Measurements from ENCODE around the gene CCRL2. TPM values are rescaled to one million over a fixed set of nuclear protein-coding genes. Genes with fewer than 3 reads are reported as not detected.
"Not testable (repeated sequence)": the region's sequence is repeated elsewhere in the genome, so short reads cannot be mapped to it uniquely, and the experiment has no call there.

Gene CCRL2
- total and polyA plus RNA-seq, 4 donors: 0.93 to 3.9 (median 1.8) TPM

DNA sequence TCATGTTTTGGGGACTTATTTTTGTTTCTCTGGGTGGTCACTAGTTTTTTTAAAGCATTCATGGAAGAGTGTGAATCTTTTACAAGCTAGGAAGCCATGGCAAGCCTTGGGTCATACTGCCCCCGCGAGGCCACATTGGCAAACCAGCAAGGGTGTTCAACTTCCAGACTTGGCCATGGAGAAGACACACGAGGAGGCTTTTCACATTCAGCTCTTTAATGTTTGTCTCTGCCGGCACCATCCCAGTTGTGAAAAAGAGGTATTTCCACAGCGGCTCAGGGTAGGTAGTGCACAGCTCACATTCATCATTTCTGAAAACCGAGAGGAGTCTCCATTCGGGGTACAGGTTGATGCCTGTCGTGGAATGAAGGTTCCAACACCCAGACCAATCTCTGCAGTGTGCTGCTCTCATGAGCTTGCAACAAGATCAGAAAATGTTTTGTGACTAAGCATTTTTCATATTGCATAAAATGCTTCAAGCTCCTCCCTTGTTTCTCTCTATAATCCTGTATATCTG, 28.6 kb upstream of the CCRL2 start:
- WGBS (ENCODE audit: insufficient coverage): 26% methylated on average over 6 of the region's 8 CpGs
- H3K9me3 ChIP-seq (ENCODE audit: control insufficient read depth, insufficient read depth, low read length): no peaks in the 10 kb centered on the region
- peak in 5 of 6 donors; percentile 43 to 90 (median 65) for DNase-seq (ENCODE audit: low read depth in 4 of 6, low spot score in 6 of 6)

DNA sequence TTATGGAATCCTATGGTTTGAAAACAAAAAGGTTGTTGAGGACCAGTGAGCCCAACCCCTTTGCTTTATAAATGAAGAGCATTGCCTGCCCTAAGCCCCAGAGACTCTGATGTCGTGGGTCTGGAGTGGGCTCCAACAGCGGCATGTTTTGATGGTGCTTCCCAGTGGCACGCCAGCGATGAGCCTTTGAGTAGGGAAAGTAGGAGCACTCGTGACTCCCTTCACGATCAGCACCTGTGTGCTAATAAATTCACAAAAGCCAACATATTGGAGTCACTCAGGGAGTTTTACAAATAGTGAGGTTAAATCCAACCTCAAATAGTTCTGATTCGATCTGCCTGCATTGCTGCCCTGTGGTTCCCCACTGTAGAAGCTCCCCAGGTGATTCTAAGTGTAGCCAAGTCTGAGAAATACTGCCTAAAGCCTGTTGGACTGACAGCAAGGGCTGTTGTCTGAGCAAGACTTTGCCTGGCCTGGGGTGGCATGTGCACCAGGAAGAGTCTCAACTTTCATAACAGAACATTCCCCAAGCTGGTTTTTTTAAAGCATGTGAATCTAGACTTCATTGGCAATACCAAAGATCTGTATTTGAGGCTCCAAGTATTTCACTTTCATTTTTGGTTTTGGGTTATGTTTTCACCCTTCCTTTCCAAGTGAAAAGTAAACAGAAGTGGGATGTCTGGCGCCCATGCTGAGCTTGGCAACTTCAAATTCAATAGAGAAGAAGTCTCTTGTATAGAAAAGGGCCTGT, 26.4 kb upstream of the CCRL2 start:
- H3K9me3 ChIP-seq (ENCODE audit: control insufficient read depth, insufficient read depth, low read length): no peaks in the 10 kb centered on the region
- DNase-seq (ENCODE audit: low read depth in 4 of 6, low spot score in 6 of 6): peak in 1 of 6 donors; percentile 90
- peaks cover 3% of the 10 kb centered on the region for H3K4me1 ChIP-seq (ENCODE audit: control insufficient read depth, insufficient read depth, low read length)
- H3K27ac ChIP-seq (ENCODE audit: low read depth, low read length): no peak overlapping the region
- H3K27me3 ChIP-seq (ENCODE audit: control insufficient read depth, insufficient read depth, low read length): no peaks in the 10 kb centered on the region
- no peaks in the 10 kb centered on the region for H3K36me3 ChIP-seq (ENCODE audit: control insufficient read depth, insufficient read depth, low read length)
- WGBS (ENCODE audit: insufficient coverage): 17% methylated on average over 1 of the region's 8 CpGs
- no peak overlapping the region for H3K4me3 ChIP-seq (ENCODE audit: low read depth, low read length)

More for the DNA sequence above, 28.6 kb upstream of the CCRL2 start:
- Histone ChIP-seq H3K4me1 (ENCODE audit: control insufficient read depth, insufficient read depth, low read length) (peaks cover 3% of the 10 kb centered on the region), H3K27me3 (ENCODE audit: control insufficient read depth, insufficient read depth, low read length) (no peaks in the 10 kb centered on the region), H3K27ac (ENCODE audit: low read depth, low read length) (no peak overlapping the region), H3K4me3 (ENCODE audit: low read depth, low read length) (no peak overlapping the region), H3K36me3 (ENCODE audit: control insufficient read depth, insufficient read depth, low read length) (no peaks in the 10 kb centered on the region)

GRCh38 chr3:46381625-46382024, 25.4 kb upstream of the CCRL2 start:
- no peak overlapping the region for H3K4me3 ChIP-seq (ENCODE audit: low read depth, low read length)
- WGBS (ENCODE audit: insufficient coverage): 77% methylated on average over 2 of the region's 3 CpGs
- no peaks in the 10 kb centered on the region for H3K36me3 ChIP-seq (ENCODE audit: control insufficient read depth, insufficient read depth, low read length)
- H3K27me3 ChIP-seq (ENCODE audit: control insufficient read depth, insufficient read depth, low read length): no peaks in the 10 kb centered on the region
- peaks cover 3% of the 10 kb centered on the region for H3K4me1 ChIP-seq (ENCODE audit: control insufficient read depth, insufficient read depth, low read length)
- H3K9me3 ChIP-seq (ENCODE audit: control insufficient read depth, insufficient read depth, low read length): no peaks in the 10 kb centered on the region
- no peak overlapping the region for H3K27ac ChIP-seq (ENCODE audit: low read depth, low read length)
- DNase-seq (ENCODE audit: low read depth in 4 of 6, low spot score in 6 of 6): no peak

DNA sequence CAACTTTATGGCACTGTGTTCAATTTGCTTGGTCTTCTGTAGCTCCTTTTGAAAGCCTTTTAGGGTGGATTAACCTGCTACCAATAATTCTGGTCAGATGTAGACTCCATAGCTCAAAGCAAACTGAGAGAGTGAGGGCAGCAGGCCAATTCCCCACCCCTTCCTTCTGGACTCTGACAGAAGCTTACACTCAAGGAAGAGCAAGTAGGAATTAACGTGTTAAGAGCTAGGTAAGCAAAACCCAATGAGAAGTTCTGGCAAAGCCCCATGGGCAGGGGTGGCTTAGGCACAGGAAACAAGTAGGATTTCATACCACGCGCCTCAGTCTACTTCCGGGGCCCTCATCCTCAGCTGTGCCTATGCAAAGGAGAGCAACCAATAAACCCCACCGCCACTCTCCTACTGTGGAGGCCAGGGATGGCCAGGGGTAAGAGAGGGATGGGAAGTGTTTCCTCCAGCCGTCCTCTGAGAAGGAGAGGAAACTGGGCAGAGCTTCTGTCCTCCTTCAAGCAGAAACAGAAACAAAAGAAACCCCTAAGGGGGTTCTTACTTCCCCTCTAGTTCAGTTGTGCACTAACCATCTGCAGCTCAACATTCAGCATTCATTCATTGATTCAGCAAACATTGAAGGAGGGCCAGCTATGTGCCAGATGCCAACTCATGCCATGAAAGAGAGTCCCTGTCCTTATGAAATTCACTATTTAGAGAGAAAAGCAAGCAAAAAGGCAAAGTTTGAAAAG, 23.7 kb upstream of the CCRL2 start:
- peak in 1 of 6 donors; percentile 41 for DNase-seq (ENCODE audit: low read depth in 4 of 6, low spot score in 6 of 6)
- 67% methylated on average over 1 of the region's 6 CpGs for WGBS (ENCODE audit: insufficient coverage)
- no peaks in the 10 kb centered on the region for H3K36me3 ChIP-seq (ENCODE audit: control insufficient read depth, insufficient read depth, low read length)
- no peaks in the 10 kb centered on the region for H3K9me3 ChIP-seq (ENCODE audit: control insufficient read depth, insufficient read depth, low read length)
- no peak overlapping the region for H3K4me3 ChIP-seq (ENCODE audit: low read depth, low read length)
- peaks cover 3% of the 10 kb centered on the region for H3K4me1 ChIP-seq (ENCODE audit: control insufficient read depth, insufficient read depth, low read length)
- no peaks in the 10 kb centered on the region for H3K27me3 ChIP-seq (ENCODE audit: control insufficient read depth, insufficient read depth, low read length)
- no peak overlapping the region for H3K27ac ChIP-seq (ENCODE audit: low read depth, low read length)

DNA sequence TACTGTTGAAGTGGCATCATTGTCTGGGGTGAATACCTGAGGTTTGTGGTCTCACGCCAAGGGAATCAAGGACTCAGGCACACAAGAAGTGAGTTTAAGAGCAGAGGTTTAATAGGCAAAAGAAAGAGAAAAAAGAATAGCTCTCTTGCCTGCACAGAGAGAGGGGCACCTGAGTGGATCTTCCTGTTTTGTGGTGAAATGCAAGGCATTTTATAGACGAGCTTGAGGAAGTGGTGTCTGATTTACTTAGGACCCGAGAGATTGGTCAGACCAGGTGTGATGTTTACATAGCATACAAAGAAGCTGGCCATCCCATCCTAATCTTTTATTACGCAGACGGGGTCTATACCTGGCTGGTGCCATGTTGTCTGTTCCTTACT, 23.1 kb upstream of the CCRL2 start:
- Histone ChIP-seq H3K27ac (ENCODE audit: low read depth, low read length) (no peak overlapping the region), H3K9me3 (ENCODE audit: control insufficient read depth, insufficient read depth, low read length) (no peaks in the 10 kb centered on the region), H3K4me3 (ENCODE audit: low read depth, low read length) (no peak overlapping the region), H3K4me1 (ENCODE audit: control insufficient read depth, insufficient read depth, low read length) (peaks cover 3% of the 10 kb centered on the region), H3K27me3 (ENCODE audit: control insufficient read depth, insufficient read depth, low read length) (no peaks in the 10 kb centered on the region), H3K36me3 (ENCODE audit: control insufficient read depth, insufficient read depth, low read length) (no peaks in the 10 kb centered on the region)
- 56% methylated on average over 2 of the region's 5 CpGs for WGBS (ENCODE audit: insufficient coverage)
- no peak for DNase-seq (ENCODE audit: low read depth in 4 of 6, low spot score in 6 of 6)

- Histone ChIP-seq H3K9me3 (ENCODE audit: control insufficient read depth, insufficient read depth, low read length) (no peaks in the 10 kb centered on the region), H3K4me1 (ENCODE audit: control insufficient read depth, insufficient read depth, low read length) (no peaks in the 10 kb centered on the region), H3K27ac (ENCODE audit: low read depth, low read length) (no peak overlapping the region), H3K27me3 (ENCODE audit: control insufficient read depth, insufficient read depth, low read length) (no peaks in the 10 kb centered on the region), H3K4me3 (ENCODE audit: low read depth, low read length) (no peak overlapping the region), H3K36me3 (ENCODE audit: control insufficient read depth, insufficient read depth, low read length) (no peaks in the 10 kb centered on the region)
- WGBS (ENCODE audit: insufficient coverage): 75% methylated on average over 4 of the region's 4 CpGs
- no peak for DNase-seq (ENCODE audit: low read depth in 4 of 6, low spot score in 6 of 6)
Observed at GRCh38 chr3:46386205-46386604, 20.9 kb upstream of the CCRL2 start.

DNA sequence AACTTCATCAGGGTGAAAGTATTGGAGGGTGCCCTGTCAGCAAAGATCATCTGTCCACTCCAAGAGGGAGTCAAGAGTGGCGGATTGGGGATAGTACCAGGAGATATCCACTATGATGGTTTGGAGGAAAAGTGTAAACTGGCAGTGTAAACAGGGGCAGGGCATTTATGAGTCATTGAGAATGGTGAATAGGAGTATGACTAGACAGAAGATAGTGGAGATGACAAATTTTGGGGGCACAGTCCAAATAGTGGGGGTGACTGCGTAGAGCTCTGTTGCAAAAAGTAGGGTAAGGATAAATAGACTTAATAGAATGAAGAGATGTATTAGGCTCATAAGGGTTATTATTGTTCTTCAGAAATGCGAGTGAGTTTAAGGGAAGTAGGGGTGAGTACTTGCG, 18.2 kb upstream of the CCRL2 start:
- H3K27me3 ChIP-seq (ENCODE audit: control insufficient read depth, insufficient read depth, low read length); H3K4me1 ChIP-seq (ENCODE audit: control insufficient read depth, insufficient read depth, low read length); H3K9me3 ChIP-seq (ENCODE audit: control insufficient read depth, insufficient read depth, low read length); H3K27ac ChIP-seq (ENCODE audit: low read depth, low read length); H3K4me3 ChIP-seq (ENCODE audit: low read depth, low read length); H3K36me3 ChIP-seq (ENCODE audit: control insufficient read depth, insufficient read depth, low read length); DNase-seq (ENCODE audit: low read depth in 4 of 6, low spot score in 6 of 6): not testable (repeated sequence)
- 95% methylated on average over 4 of the region's 4 CpGs for WGBS (ENCODE audit: insufficient coverage)

GRCh38 chr3:46389306-46389705, 17.8 kb upstream of the CCRL2 start:
- DNase-seq (ENCODE audit: low read depth in 4 of 6, low spot score in 6 of 6): no peak
- Histone ChIP-seq H3K4me3 (ENCODE audit: low read depth, low read length) (no peak overlapping the region), H3K4me1 (ENCODE audit: control insufficient read depth, insufficient read depth, low read length) (no peaks in the 10 kb centered on the region), H3K27ac (ENCODE audit: low read depth, low read length) (no peak overlapping the region), H3K9me3 (ENCODE audit: control insufficient read depth, insufficient read depth, low read length) (no peaks in the 10 kb centered on the region), H3K27me3 (ENCODE audit: control insufficient read depth, insufficient read depth, low read length) (no peaks in the 10 kb centered on the region), H3K36me3 (ENCODE audit: control insufficient read depth, insufficient read depth, low read length) (no peaks in the 10 kb centered on the region)
- 86% methylated on average over 6 of the region's 6 CpGs for WGBS (ENCODE audit: insufficient coverage)

GRCh38 chr3:46391526-46391925, 15.5 kb upstream of the CCRL2 start:
- WGBS (ENCODE audit: insufficient coverage): 96% methylated on average over 5 of the region's 5 CpGs
- H3K27ac ChIP-seq (ENCODE audit: low read depth, low read length); H3K27me3 ChIP-seq (ENCODE audit: control insufficient read depth, insufficient read depth, low read length); H3K9me3 ChIP-seq (ENCODE audit: control insufficient read depth, insufficient read depth, low read length); DNase-seq (ENCODE audit: low read depth in 4 of 6, low spot score in 6 of 6); H3K4me1 ChIP-seq (ENCODE audit: control insufficient read depth, insufficient read depth, low read length); H3K4me3 ChIP-seq (ENCODE audit: low read depth, low read length); H3K36me3 ChIP-seq (ENCODE audit: control insufficient read depth, insufficient read depth, low read length): not testable (repeated sequence)

DNA sequence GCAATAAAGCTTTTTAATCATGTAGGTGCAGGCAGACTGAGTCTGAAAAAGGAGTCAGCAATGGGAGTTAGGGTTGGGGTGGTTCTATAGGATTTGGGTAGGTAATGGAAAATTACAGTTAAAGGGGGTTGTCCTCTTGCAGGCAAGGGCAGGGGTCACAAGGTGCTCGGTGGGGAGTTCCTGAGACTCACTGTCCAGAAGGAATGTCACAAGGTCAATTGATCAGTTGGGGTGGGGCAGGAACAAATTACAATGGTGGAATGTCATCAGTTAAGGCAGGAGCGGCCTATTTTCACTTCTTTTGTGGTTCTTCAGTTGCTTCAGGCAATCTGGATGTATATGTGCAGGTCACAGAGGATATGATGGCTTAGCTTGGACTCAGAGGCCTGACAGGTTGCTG, 14.0 kb upstream of the CCRL2 start:
- H3K36me3 ChIP-seq (ENCODE audit: control insufficient read depth, insufficient read depth, low read length): no peaks in the 10 kb centered on the region
- whole genome bisulfite sequencing (ENCODE audit: insufficient coverage): 80% methylated on average over 1 of the region's 2 CpGs
- H3K4me3 ChIP-seq (ENCODE audit: low read depth, low read length): no peak overlapping the region
- H3K9me3 ChIP-seq (ENCODE audit: control insufficient read depth, insufficient read depth, low read length): no peaks in the 10 kb centered on the region
- no peak overlapping the region for H3K27ac ChIP-seq (ENCODE audit: low read depth, low read length)
- no peaks in the 10 kb centered on the region for H3K27me3 ChIP-seq (ENCODE audit: control insufficient read depth, insufficient read depth, low read length)
- no peaks in the 10 kb centered on the region for H3K4me1 ChIP-seq (ENCODE audit: control insufficient read depth, insufficient read depth, low read length)
- DNase-seq (ENCODE audit: low read depth in 4 of 6, low spot score in 6 of 6): no peak
